Measurements from ENCODE around the gene C3orf22. TPM values are rescaled to one million over a fixed set of nuclear protein-coding genes. Genes with fewer than 3 reads are reported as not detected.
"Not testable (repeated sequence)": the region's sequence is repeated elsewhere in the genome, so short reads cannot be mapped to it uniquely, and the experiment has no call there.

C3orf22 gene
- total and polyA plus RNA-seq, 12 donors = 0.26 TPM; not detected in 11

GRCh38 chr3:126535636-126536035 lies 23.1 kb downstream of the C3orf22 start:
- peaks cover 0 to 14% (median 5%) of the 10 kb centered on the region in 9 donors for H3K4me1 ChIP-seq
- DNase-seq (no peak), ATAC-seq (no peak)
- intact Hi-C loops (cut with DNase I) = no loop called here
- TF ChIP-seq, protein P1, sequence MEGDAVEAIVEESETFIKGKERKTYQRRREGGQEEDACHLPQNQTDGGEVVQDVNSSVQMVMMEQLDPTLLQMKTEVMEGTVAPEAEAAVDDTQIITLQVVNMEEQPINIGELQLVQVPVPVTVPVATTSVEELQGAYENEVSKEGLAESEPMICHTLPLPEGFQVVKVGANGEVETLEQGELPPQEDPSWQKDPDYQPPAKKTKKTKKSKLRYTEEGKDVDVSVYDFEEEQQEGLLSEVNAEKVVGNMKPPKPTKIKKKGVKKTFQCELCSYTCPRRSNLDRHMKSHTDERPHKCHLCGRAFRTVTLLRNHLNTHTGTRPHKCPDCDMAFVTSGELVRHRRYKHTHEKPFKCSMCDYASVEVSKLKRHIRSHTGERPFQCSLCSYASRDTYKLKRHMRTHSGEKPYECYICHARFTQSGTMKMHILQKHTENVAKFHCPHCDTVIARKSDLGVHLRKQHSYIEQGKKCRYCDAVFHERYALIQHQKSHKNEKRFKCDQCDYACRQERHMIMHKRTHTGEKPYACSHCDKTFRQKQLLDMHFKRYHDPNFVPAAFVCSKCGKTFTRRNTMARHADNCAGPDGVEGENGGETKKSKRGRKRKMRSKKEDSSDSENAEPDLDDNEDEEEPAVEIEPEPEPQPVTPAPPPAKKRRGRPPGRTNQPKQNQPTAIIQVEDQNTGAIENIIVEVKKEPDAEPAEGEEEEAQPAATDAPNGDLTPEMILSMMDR (IDR thresholded peaks at IDR 0.05) = no peak
- H3K9me3 ChIP-seq = no peaks in the 10 kb centered on the region
- H3K27me3 ChIP-seq = peaks cover 0 to 12% (median under 1%) of the 10 kb centered on the region in 7 donors
- H3K36me3 ChIP-seq = no peaks in the 10 kb centered on the region
- no peak overlapping the region for H3K4me3 ChIP-seq
- no peak overlapping the region for H3K27ac ChIP-seq

DNA sequence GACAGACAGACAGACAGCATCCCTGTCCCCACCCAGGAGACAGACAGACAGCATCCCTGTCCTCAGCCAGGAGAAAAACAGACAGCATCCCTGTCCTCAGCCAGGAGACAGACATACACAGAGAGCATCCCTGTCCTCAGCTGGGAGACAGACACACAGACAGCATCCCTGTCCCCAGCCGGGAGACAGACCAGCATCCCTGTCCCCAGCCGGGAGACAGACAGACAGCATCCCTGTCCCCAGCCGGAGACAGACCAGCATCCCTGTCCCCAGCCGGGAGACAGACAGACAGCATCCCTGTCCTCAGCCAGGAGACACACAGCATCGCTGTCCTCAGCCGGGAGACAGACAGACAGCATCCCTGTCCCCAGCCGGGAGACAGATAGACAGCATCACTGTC lies 24.0 kb downstream of the C3orf22 start:
- DNase-seq; H3K4me3 ChIP-seq; ATAC-seq; H3K36me3 ChIP-seq; H3K27ac ChIP-seq; H3K9me3 ChIP-seq; intact Hi-C loops (cut with DNase I): not testable (repeated sequence)
- H3K27me3 ChIP-seq = peaks cover 0 to 11% (median 0%) of the 10 kb centered on the region in 7 donors
- WGBS, 2 donors = 84 to 87% methylated on average over 7 of the region's 7 CpGs
- H3K4me1 ChIP-seq = peaks cover 0 to 18% (median 11%) of the 10 kb centered on the region in 9 donors

DNA sequence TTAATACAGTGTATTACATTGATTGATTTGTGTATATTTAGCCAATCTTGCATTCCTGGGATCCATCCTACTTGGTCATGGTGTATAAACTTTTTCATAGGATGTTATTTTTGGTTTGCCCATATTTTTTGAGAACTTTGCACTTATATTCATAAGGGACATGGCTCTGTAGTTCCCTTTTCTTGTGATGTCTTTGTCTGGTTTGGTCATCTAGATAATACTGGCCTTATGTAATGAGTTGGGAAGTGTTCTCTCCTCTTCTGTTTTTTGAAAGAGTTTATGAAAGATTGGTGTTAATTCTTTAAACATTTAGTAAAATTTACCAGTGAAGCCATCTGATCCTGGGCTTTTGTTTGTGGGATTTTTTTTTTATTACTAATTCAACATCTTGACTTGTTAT lies 25.2 kb downstream of the C3orf22 start:
- peaks cover 0 to 11% (median 0%) of the 10 kb centered on the region in 7 donors for H3K27me3 ChIP-seq
- no peaks in the 10 kb centered on the region for H3K36me3 ChIP-seq
- ATAC-seq (no peak), DNase-seq (no peak)
- H3K4me3 ChIP-seq = no peak overlapping the region
- TF ChIP-seq, protein P1 (IDR thresholded peaks at IDR 0.05) = no peak
- intact Hi-C loops (cut with DNase I) = no loop called here
- H3K9me3 ChIP-seq = no peaks in the 10 kb centered on the region
- H3K4me1 ChIP-seq = peaks cover 0 to 30% (median 22%) of the 10 kb centered on the region in 9 donors
- no peak overlapping the region for H3K27ac ChIP-seq

GRCh38 chr3:126531051-126531330 lies 27.7 kb downstream of the C3orf22 start:
- TF ChIP-seq, protein P1 (IDR thresholded peaks at IDR 0.05) = no peak
- no peaks in the 10 kb centered on the region for H3K27me3 ChIP-seq
- intact Hi-C loops (cut with DNase I) = no loop called here
- ATAC-seq (no peak), DNase-seq (no peak)
- H3K27ac ChIP-seq = peak overlapping the region in 1 of 10 donors; percentile 80
- no peaks in the 10 kb centered on the region for H3K36me3 ChIP-seq
- no peaks in the 10 kb centered on the region for H3K9me3 ChIP-seq
- H3K4me1 ChIP-seq = peaks cover 0 to 39% (median 24%) of the 10 kb centered on the region in 9 donors
- H3K4me3 ChIP-seq = no peak overlapping the region
- 88 to 92% methylated on average over 6 of the region's 6 CpGs for WGBS, 2 donors

- 73 to 76% methylated on average over 18 of the region's 18 CpGs for WGBS, 2 donors
- DNase-seq (peak in 1 of 2 donors; percentile 37), ATAC-seq (peak; percentile 44 to 64 (median 56))
- H3K27ac ChIP-seq = peak overlapping the region in 8 of 10 donors; percentile 6 to 80 (median 57)
- H3K4me3 ChIP-seq = no peak overlapping the region
- no peaks in the 10 kb centered on the region for H3K36me3 ChIP-seq
- peaks cover 0 to 2% (median 0%) of the 10 kb centered on the region in 7 donors for H3K27me3 ChIP-seq
- TF ChIP-seq, protein P1 (IDR thresholded peaks at IDR 0.05) = peak in 1 of 9 donors; percentile 11
- intact Hi-C loops (cut with DNase I) = no loop called here
- H3K9me3 ChIP-seq = no peaks in the 10 kb centered on the region
- H3K4me1 ChIP-seq = peaks cover 0 to 39% (median 24%) of the 10 kb centered on the region in 9 donors
These were observed 28.3 kb downstream of the C3orf22 start for GRCh38 chr3:126530171-126531050.

Measured in heart right ventricle (tissue), 16 donors.